Activated T-helper 9 cell treated with anti-CD3 and anti-CD28 coated beads, Interleukin-2, amount 50 U/mL, for 16 hours (primary cell): ENCODE results near the gene PCSK7.

Source experiments
- DNase-seq: peaks from one replicate; pipeline ENCODE4 v3.0.0-alpha.2; 2020; ENCODE audit warnings: low read depth

PCSK7 gene

DNA sequence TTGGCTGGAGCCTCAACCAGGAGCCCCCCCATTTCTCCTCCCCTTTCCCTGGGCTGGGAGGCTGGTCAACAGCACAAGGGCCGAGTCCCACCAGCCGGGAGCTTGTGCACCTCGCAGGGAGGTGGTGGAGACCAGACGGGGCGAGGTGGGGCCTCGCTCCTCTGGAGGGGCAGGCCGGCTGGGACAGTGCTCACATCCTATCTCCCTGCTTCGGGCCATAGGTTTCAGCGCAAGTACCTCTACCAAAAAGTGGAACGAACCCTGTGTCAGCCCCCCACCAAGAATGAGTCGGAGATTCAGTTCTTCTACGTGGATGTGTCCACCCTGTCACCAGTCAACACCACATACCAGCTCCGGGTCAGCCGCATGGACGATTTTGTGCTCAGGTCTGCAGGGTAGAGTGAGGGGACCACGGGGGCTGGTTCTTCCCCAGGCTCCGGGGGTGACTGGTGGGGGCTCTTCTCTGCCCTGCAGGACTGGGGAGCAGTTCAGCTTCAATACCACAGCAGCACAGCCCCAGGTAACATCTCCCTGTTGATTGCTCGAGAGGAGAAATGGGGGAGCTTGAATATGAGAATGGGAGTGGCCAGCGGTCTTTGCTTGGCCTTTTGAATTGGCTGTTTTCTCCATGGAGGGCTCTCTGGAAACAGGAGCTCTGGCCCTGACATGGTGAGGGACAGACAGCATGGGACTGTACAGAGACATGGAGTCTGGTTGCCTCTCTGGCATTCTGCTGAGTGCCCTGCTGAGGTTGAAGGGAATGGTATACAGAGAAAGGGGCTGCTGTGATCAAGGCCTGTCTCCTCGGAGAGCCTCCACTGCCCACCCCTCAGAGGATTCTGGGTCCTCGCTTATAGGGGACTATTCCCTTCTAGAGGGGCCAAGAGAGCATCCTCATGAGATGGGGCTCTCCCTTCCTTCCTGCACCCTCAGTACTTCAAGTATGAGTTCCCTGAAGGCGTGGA is 50.0 kb downstream of the PCSK7 start:
- no peak for DNase-seq

DNA sequence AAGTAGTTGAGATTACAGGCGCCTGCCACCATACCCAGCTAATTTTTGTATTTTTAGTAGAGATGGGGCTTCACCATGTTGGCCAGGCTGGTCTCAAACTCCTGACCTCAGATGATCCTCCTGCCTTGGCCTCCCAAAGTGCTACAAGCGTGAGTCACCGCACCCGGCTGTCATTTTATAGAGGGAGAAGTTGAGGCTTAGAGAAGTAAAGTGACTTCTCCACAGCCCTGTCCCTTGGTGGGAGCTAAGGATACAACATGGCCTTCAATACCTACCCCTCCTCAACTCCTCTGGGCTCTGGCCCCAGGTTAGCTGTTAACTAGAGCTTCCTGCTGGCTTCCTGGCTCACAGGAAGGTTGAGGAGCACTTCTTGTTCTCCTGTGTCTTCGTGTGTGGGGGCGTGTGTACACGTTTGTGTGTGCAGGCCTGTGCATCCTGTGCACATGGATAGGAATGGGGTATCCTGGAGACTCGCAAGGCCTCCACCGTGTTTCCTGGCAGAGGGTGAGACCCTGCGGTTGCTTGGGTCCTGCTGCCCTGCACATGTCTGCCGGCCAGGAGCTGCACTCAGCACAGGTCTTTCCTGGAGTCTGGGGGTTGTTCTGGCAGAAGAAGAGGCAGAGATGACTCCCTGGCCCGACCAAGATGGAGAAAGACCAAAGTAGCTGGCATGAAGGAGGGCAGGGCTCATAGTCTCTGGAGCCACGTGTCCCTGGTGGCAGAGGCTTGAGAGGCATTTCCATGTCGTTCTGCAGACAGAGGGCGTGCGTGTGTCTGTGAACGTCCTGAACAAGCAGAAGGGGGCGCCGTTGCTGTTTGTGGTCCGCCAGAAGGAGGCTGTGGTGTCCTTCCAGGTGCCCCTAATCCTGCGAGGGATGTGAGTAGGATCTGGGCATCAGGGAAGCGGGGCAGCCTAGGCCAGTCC is 51.0 kb downstream of the PCSK7 start:
- peak; percentile 25 for DNase-seq

DNA sequence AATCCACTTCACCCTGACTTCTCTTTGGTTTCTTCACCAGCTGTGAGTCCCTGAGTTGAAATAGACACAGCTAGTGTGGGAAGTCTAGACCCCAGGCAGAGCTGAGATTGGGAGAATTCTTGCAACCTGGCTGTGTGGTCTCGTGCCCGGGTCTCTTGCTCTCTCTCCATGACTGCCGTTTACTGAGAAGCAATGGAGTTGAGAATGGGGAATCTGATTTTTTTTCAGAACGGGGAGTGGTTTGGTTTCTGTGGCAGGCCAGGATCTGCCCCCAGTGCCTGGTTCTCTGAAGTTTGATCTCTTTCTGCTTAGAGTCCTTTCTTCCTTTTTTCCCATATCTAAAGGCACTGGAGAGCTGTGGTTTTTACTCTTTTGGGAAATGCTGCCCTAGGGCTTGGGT is 51.9 kb downstream of the PCSK7 start:
- DNase-seq, result no peak

DNA sequence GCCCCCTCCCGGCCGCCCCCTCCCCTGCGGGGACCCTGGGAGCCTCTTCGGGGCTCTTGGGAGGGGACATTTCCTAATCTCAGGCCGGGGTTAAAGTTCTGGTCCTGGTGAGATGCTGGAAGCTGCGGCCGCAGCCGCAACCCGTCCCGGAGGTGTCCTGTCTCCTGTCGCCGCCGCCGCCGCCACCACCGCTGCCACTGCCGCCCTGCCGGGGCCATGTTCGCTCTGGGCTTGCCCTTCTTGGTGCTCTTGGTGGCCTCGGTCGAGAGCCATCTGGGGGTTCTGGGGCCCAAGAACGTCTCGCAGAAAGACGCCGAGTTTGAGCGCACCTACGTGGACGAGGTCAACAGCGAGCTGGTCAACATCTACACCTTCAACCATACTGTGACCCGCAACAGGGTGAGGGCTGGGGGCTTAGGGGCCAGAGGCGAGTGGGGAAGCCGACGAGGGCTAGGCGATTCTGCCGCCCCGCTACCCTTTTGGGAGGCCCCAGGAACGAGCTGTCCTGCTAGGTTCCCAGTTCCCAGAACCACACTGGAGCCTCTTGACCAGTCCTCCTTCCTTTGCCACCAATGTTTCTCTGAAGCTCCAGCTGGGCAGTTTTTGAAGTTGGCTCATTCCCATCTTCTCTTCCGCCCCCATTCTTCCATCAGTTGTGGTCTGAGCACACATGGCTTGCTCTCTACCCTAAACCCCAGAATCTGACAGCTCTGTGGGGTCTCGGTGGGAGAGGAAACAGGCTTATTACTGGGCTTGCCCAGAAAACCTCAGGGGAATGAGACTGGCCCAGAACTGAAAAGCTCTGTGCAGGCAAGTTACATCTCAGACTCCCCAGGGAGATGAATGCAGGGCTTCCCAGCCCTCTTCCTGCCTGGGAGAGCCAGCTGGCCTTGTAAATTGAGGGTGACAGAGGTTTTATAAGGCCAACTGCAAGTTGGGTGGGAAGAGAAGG is 52.5 kb downstream of the PCSK7 start:
- DNase-seq, result no peak

DNA sequence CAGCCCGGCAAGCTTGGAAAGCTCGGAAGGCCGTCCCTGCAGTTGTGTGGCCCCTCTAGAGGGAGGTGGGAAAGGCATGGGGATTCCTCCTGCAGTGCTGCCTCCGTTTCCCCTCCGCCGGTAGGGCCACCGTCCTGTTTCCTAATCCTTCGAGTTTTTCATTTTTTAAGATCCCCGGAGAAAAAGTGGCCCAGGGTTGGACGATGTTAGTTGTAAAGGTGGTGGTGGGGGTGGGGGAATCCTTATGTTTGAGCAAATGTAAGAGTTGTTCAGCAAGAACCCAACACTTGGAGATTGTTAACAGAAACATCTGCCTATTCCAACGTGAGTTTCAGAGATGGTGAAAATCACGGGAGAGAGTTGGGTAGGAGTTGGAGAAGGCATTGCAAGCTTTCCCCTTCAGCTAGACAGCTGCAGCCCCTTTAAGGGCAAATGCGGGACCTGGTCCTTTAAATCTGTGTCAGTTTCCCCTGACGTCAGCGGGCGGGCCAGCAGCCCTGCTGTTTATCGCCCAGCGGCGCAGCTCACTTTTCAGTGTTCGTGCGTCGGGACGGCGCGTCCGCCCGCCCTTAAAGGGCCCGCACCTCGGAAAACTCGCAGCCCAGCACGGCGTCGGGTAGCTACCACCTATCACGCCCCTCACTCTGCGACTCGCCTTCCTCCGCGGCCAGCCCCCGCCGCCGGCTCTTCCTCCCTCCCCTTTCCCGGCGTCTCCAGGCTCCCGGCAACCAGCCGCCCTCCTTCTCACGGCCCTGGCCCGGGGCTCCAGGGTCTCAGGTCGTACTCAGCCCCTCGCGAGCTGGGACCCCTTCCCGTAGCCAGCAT is 53.5 kb downstream of the PCSK7 start, which contains the start of gene SIDT2:
Gene SIDT2 (plus strand): TSS at position 534 of the 825 bp plus-strand sequence. CDS start 521 bp downstream, outside the sequence.
- peak; percentile 78 for DNase-seq

DNA sequence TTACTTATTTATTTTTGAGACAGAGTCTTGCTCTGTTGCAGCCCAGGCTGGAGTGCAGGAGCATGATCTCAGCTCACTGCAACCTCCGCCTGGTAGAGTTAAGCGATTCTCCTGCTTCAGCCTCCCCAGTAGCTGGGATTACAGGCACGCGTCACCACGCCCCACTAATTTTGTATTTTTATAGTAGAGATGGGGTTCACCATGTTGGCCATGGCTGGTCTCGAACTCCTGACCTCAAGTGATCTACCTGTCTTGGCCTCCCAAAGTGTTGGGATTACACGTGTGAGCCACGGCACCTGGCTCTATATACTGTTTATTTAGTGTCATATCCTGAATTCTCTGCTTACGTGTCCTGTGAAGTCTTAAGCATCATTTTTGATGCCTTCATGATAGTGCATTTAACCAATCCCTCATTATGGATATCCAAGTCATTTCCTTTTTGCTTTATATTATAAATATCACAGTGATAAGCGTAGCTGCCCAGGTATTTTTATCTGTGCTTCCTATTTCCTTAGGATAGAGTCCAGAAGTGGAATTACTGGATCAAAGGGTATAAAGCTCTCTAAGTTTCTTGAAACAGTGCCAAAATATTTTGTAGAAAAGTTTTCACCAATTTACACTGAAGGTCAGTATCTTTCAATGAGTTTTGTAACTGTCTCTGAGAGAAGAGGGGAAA is 54.2 kb downstream of the PCSK7 start:
- DNase-seq, result no peak

DNA sequence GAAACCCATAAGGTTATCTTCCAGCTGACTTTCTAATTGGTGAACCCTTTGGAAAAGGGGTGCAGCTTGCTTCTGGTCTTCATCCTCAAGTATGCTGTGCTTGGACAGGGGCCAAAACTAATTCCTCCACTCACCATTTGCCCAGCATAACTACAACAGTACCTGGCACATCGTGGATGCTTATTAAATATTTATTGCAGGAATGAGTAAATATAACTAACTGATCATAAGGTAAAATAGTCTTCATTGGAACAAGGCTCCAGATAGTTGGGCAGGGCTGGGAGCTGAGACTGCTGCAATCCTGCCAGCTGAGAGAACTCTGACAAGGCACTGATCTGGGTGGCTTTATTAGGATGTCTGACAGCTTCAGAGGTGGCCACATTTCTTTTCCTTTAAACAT is 55.7 kb downstream of the PCSK7 start:
- no peak for DNase-seq

DNA sequence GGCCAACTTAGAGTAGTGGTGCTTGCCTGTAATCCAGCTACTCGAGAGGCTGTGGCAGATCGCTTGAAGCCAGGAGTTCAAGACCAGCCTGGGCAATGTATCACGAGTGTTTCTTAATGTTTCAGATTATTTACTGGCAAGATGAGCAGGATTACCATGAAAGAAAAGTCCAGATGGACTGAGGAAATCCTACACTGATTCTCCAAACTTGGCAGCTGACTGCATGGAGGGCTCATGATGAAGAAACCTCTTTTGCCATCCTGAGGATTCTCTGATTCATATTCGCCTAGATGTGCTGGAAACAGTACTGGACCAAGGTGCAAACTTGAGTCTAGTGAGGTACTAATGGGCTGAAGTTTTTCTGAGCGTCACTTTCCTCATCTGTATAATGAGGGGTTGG is 56.1 kb downstream of the PCSK7 start:
- no peak for DNase-seq

DNA sequence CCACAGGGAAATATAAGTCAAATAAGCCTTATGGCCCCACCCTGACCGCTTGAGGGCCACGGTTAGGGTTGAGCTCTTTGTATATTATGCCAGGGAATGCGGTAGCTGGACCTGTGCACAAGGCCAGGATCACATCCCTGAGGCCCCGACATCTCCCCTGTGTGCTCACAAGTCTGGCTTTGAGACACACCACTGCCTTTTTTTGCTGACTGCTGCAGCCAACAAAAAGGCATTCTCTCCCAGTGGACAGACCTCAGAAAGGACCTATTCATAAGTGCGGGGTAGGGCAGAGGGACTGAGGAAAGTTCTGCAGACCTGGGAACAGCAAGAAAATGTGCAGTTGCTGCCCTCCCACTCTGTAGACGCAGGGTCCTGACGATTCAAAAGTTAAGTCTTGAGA is 56.8 kb downstream of the PCSK7 start:
- no peak for DNase-seq

DNA sequence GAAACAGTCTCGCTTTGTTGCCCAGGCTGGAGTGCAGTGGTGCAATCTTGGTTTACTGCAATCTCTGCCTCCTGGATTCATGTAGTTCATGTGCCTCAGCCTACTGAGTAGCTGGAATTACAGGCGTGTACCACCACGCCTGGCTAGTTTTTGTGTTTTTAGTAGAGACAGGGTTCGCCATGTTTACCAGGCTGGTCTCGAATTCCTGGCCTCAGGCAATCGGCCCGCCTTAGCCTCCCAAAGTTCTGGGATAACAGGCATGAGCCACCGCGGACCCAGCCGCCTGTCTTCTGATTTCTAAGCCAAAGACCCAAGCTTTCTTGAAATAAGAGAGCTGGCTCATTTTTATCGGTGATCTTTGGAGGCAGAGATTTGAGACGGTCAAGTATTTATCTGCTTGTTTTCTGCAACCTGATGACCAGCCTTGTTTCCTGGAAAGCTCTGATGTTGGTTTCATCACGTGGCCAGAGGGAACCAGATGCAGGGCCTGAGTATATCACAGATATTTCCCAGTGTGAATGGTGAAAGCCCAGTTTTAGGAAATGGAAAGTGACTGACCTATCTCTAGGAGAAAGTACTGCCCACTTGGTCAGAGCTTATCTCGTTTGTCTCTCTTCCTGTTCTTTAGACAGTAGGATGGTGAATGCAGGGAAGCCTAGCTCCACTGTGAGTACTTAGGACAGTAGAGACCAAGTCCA is 59.0 kb downstream of the PCSK7 start:
- no peak for DNase-seq

DNA sequence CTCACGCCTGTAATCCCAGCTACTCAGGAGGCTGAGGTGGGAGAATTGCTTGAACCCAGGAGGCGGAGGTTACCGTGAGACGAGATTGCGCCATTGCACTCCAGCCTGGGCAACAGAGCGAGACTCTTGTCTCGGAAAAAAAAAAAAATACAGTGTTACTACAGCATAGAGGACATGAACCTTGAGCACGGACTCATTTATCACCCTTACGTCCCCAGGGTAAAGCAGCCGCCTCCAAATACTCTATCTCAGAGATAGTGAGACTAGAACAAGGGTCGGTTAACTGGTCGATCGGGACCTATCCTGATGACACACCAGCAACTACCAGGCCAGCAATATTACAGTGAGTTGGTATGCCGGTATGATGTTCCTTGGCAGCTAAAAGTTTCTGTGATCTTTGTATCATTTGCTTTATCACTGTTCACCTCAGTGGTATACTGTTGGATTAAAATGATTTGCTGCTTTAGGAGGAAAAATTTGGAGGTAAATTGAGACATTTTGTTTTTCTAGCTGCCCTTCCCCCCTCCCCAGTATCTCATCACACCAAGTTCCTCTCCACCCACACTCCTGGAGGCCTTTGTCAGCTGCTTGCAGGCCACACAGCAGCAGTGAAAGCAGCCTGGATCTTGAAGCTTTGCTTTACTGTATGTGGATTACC is 60.3 kb downstream of the PCSK7 start:
- DNase-seq, result no peak

DNA sequence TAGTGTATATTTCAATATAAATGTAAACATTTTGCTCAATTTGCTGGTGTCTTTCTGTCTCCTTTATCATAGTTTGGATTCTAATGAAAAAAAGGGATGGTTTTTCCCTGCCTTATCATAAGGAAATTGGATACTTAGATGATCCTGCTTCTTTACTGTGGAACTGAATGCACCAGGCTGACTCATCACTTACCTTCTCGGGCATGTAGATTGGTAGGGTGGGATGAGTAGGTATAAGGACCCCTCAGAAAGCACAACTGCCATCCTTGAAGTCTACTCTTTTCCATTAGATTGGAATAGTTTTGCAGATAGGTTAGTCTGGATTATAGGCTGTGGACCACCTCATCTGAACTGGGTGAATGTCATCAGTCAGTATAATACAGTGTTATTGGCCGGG is 60.9 kb downstream of the PCSK7 start:
- DNase-seq, result no peak

DNA sequence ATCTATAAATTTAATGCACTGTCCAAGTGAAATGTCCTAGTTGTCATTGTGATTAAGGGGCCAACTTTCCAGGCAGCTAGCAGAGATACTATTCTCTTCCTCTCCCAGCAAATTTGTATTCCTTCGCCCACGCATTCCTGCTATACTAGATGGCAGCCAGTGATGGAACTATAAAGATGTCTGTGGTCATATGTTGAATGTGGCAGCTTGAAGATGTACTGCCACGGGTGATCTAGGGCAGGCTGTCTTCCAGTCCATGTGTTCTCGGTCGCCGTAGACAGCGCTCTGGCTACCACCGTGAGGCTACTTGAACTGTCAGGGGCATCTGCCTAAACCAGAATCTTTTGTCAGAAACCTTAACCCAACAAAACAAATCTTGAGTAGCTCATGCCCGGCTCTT is 61.7 kb downstream of the PCSK7 start:
- no peak for DNase-seq

DNA sequence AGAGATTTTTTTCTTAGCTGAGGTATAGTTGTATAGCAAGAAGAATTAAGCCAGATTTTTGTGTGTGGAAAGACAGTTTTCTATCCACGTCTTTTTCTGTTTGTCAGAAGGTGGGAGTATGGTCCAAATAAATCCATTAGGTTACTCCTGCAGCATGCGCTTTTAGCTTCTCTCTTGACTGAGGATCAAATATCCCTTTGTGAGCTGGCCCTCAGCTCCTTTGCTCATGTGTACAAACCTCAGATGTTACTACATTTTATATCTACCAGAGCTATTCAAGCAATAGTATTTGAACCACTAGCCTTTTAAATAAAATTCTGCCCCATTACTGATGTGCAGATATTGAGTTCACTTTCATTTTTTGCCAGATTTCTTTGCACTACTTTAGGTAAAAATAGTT is 62.1 kb downstream of the PCSK7 start:
- DNase-seq, result no peak

DNA sequence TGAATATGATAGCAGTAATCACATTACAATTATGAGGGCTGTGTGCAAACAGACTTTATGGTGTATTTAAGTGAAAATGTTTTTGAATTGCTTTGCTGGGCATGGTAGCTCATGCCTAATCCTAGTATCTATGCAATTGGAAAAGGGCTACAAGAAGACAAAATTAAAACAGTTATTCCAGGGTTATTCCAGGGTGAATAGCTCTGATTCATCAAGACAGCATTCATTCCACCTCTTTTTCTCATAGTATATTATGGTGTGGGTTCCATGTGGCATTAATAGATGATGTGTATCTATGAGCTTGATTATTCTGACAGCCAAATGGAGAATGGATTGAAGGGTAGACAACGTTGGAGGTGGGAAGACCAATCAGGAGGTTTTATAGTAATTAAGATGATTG is 65.4 kb downstream of the PCSK7 start:
- no peak for DNase-seq

DNA sequence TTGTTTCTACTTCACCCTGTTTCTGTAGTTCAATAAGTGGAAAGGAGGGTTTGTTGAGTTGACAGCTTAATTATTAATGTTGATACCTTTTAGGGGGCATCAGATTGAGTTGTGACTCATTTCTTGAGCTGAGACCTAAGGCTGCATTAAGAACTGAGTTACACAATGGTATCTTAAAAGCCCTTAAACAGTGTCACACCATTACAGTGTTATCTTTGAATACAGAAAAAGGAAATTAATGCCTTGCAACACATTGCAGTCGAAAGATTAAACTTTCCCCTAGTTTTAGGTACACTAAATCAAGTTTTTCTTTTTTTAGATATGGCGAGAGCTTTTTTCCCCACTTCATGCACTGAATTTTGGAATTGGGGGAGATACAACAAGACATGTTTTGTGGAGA is 71.0 kb downstream of the PCSK7 start:
- DNase-seq, result no peak

DNA sequence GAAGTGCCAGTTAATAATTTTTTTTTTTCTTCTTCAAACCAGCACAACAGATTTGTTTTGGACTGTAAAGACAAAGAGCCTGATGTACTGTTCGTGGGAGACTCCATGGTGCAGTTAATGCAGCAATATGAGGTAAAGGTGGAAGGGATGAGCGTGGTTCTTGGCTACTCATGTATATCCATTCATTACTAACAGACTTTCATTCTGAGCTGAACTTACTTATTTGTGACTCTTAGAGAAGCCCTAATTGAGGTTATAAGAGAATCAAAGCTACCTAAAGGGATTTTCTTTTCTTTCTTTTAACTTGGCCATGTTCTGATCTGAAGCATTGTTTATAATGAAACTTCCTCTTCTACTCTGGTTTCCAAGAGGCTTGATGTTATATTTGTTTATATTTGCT is 72.0 kb downstream of the PCSK7 start:
- DNase-seq, result no peak

DNA sequence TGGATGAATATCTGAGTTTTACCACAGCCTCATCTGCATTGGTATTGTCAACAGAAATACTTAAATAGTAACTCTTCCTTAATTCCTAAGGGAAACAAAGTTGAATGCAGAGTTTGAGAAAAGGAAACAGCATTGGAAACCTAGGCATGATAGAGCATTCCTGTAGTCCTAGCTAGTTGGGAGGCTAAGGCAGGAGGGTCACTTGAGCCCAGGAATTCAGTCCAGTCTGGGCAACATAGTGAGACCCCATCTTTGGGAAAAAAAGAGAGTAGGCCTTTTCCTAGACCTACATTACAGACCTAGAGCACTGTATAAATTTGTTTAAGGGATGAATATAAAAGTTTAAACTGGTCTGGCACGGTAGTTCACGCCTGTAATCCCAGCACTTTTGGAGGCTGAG is 74.4 kb downstream of the PCSK7 start:
- DNase-seq, result no peak

DNA sequence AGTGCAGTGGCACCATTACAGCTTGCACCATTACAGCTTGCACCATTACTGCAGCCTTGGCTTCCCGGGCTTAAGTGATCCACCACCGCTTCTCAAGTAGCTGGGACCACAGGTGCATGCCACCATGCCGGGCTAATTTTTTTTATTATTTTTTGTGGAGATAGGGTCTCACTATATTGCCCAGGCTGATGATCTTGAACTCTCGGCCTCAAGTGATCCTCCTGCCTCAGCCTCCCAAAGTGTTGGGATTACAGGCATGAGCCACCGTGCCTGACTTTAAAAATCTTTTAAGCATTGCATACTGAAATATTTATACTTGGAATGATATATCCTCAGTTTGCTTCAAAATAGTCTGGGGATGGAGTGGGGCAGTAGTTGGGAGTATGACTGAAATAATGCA is 77.4 kb downstream of the PCSK7 start:
- DNase-seq, result no peak
